Stimulated activated CD4-positive, alpha-beta T cell treated with anti-CD3 and anti-CD28 coated beads, TNF-alpha, amount 100 ng/mL, for 1 hour (primary cell): ENCODE results near the gene ITFG2.
"Not testable (repeated sequence)": the region's sequence is repeated elsewhere in the genome, so short reads cannot be mapped to it uniquely, and the experiment has no call there.

Experiments
- DNase-seq, 3 donors: peaks; one replicate each; pipeline ENCODE4 v3.0.0-alpha.2; 2020; ENCODE audit warnings: low read depth in 3 of 3, low spot score in 1 of 3

ITFG2 gene

DNA sequence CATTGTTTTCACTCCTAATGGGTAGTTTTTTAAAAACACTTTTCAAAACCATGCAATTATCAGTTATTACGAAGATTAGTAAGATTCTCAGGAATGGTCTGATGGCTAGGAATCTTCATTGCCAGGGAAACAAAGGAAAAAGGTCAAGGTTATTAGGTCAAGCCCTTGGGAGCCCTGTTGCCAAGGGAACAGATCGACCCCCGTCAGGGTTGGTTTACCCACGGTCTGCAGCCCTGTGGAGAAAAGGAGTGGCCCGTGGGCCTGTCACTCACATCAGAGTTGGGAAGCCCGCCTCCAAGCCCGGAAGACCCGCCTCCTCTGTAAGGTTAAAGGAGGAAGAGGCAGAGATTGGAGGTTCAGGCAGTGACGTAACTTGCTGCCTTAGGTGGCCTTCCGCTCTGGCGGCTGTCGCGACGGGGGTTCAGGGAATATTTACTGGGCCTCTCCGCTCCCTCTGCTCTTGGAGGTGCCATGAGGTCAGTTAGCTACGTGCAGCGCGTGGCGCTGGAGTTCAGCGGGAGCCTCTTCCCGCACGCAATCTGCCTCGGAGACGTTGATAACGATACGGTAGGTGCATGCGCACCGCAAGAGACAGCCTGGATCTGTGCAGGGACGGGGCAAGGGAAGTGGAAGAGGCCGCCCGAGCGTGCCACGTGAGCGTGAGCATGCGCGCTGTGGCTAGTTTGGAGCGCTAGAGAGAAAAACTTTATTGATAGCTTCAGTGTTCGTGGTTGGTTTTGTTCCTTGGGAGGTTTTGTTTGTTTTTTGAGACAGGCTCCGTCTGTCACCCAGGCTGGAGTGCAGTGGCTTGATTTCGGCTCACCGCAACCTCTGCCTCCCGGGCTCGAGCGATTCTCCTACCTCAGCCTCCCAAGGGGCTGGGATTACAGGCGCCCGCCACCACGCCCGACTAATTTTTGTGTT, at the start of gene ITFG2:
Gene ITFG2 (plus strand): TSS at position 379 of the 924 bp plus-strand sequence. CDS start 93 bp downstream, at position 472.
- DNase-seq = peak; percentile 82 to 88 (median 85)

DNA sequence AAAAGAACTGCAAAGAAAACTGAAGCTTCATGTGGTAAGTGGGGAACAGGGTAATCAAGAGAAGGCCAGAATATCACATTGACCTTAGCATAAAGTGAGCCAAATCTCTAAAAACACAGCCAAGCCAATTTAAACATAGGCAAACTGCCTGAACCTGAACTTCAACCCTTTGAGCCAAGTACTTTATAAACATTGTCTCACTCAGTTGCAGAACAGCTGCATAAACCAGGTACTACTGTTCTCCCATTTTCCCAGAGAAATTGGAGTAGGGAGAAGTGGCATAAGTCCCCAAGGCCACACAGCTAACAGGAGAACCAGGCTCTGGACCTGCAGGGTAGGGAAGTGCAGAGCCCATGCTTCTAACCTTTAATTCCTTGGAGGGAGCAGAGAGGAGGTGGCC, 48.1 kb upstream of the ITFG2 start:
- DNase-seq = no peak

DNA sequence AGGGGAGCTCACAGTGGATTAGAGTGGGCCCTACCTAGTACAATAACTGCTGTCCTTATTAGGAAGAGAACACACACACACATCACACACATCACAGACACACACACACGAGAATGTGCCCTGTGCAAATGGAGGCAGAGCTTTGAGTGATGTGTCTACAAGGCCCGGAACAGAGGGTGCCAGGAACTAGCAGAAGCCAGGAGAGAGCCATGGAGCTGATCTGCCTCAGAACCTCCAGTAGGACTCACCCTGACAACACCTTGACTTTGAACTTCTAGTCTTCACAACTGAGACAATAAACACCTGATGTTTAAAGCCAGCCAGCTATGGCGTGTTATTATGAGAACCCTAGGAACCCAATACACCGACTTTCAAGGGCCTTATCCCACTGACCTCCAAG, 47.4 kb upstream of the ITFG2 start:
- no peak for DNase-seq

DNA sequence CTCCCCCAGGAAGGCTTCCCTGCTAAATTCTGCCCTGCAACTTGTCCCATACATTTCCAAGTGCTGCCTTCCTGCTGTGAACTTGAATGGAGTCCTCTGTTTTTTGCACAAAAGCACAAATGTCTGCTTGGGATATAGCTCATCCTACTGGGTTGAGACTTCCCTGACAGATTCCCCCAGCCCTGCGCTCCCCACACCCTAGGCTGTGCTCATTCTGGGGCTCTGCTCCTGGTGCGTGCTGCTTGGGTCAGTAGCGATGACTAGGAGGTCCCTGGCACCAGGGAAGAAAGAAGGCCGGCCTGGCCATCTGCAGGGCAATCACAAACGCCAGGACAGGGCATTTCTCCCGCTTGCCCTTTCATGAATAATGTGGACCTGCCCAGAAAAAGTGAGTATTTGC, 46.9 kb upstream of the ITFG2 start:
- DNase-seq = no peak

DNA sequence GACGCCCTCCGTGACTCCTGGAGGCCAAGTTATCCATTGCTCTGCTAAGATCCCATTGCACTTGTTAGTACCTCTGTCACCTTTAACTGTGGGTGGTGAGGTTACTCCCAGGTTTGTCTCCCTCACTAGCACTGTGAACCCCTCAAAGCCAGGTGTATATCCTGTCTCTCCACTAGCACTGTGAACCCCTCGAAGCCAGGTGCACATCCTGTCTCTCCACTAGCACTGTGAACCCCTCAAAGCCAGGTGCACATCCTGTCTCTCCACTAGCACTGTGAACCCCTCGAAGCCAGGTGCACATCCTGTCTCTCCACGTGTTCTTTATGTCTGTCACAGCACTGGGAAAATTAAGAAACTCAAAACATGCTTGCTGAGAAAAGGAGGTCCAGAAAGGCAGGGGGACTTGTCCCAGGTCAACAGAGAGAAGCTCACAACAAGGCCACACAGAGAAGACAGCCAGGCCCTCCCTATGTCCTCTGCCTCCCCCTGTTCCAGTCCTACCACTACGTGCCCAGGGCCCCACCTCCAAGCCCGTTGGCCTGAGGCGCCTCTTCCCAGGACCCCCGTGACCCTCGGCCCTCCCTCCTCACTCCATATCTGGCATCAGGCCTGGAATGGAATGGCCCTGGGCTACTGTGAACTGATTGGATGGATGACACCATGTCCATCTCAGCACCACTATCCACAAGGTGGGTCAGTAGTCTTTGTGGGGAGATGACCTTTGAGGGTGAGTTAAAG, 44.1 kb upstream of the ITFG2 start:
- no peak for DNase-seq

DNA sequence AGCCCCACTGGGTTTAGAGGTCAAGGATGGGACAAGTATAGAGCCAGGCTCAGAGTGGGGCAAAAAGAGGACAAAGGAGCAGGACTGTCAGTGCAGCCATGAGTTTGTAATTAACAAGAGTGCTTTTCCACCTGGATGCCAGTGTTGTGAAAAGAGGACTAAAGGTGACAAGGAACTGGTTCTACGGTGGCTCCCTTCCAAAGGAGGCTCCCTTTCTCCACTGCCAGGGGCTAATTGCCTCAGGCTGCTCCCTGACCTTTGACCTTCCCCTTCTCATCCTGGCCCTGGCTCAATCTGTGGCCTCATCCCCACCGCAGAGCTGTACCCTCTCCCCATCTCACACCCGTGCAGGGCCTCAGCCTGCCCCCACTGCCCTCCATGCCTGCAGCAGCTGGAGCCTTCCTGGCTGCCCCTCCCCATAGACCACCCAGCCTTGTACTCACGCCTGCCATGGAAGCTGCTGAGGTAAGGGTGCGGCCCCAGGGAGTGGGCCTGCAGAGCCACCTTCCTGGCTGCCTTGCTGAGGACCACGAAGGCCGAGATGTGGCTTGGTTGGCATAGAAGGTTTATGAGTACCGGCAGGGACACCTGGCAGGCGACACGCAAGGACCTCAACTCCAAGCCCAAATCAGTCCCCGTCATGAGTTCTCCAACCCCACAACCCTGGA, 42.5 kb upstream of the ITFG2 start:
- DNase-seq = no peak

DNA sequence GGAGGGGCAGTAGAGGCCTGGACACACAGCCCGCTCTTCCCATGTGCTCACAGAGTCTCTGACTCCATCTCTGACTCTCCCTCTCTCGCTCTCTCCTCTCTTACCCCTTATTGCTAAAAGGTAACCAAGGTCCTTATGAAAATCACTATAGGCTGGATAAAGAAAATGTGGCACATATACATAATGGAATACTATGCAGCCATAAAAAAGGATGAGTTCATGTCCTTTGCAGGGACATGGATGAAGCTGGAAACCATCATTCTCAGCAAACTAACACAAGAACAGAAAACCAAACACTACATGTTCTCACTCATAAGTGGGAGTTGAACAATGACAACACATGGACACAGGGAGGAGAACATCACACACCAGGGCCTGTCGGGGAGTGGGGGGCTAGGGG, 41.9 kb upstream of the ITFG2 start:
- not testable (repeated sequence) for DNase-seq

DNA sequence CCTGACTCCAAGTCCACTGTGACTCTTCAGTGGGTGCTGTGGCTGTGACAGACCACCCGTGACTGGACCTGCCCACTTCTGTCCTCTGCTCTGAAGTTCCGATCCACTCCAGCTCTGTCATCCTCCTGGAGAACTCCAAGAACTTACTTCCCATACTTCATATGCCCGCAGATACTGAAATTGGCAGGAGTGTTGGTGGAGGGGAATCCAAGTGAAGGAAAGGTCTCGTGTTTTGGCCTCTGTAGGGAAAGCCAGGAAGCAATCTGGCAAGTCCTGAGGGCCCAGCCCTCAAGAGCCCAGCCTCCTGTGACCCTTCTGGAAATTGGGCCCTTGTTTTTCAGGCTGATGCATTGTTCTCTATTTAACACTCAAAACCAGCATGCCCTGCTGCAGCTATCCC, 40.1 kb upstream of the ITFG2 start:
- no peak for DNase-seq

DNA sequence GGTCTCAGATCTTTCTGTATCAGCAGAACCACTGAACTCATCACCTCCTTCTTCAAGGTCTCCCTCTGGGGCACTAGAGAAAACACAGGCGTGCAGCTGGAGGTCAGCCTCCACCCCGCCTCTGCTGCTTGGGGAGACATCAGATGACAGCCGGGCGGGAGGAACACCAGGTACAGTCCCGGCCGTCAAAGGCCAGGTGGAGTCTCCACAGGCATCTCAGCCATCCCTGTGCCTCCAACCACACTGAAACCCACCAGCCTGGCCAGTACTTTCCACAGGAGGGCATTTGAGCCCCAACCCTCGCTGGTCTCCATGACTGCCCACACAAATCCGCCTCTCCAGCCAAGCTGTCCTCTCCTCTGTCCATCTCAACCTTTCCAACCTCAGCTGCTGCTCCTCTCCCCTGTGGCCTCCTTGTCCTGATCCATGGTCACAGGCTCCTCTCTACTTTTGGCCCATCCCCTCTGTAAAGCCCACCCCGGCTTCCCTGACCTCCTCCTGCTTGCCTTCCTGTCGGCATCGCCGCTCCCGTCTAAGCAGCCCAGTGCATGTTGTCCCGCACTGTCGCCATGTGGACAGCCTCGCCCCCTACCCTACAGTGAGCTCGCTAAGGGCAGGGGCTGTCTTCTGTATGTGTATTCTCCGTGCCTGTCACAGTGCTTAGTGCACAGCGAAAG, 39.1 kb upstream of the ITFG2 start:
- no peak for DNase-seq

DNA sequence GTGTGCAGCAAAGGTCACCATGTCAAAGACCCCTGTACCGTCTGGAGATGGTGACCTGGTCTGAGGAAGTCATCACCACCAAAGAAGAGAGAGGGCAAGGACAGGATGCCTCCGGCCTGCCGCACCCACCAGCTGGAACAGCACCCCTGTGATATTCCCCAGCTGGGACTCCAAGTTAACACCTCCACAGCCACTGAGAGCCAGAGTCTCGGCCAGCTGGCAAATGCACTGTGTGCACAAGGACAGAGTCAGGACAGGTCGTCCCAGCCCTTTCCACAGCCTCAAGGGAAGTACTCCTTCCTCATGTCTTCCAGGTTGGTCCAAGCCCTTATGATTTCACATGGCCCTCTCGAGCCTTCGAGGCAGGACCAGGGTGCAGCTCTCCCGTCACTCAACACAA, 37.0 kb upstream of the ITFG2 start:
- DNase-seq = no peak

DNA sequence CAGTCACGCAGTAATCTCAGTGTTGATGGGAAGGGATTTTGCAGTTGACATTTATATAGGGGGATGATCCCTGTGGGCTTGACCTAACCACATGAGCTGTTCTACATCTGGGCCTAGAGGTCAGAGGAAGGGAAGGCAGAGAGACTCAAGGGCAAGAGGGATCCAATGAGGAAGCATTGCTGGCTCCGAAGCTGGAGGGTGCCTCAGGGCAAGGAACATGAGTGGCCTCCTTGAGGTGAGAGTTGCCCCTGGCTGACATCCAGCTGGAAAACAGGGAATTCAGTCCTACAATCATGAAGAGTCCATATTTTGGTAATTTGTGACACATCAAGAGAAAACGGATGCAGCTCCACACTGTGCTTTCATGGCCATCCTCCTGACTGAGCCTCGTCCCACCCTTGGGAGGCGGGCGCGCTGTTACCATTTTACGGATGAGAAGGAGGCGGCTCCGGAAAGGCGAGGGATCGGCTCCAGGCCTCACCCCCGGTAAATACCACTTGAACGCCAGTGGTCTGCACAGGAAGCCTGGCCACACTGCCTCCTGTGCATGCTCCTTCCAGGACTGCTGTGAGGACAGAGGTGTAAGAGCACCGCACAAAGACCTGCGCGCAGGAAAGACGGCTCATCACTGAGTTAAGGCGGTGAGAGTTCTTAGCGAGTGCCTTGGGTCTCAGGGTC, 36.2 kb upstream of the ITFG2 start:
- no peak for DNase-seq

DNA sequence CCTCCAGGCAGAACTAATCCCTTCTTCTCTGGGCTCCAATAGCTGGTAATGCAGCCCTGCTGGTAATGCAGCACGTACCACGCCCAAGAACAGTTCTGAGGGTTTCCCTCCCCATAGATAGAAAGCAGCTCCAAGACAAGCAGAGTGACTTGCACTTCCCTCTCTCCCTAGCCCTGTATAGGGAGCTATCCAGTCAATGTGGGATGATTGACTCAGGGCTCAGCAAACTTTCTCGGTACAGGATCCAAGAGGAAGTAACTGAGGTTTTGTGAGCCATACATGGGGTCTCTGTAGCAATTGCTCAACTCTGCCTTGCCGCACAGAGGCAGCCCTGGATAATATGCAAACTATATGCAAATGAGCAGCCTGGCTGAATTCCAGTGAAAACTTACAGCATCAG, 33.2 kb upstream of the ITFG2 start:
- DNase-seq = no peak

DNA sequence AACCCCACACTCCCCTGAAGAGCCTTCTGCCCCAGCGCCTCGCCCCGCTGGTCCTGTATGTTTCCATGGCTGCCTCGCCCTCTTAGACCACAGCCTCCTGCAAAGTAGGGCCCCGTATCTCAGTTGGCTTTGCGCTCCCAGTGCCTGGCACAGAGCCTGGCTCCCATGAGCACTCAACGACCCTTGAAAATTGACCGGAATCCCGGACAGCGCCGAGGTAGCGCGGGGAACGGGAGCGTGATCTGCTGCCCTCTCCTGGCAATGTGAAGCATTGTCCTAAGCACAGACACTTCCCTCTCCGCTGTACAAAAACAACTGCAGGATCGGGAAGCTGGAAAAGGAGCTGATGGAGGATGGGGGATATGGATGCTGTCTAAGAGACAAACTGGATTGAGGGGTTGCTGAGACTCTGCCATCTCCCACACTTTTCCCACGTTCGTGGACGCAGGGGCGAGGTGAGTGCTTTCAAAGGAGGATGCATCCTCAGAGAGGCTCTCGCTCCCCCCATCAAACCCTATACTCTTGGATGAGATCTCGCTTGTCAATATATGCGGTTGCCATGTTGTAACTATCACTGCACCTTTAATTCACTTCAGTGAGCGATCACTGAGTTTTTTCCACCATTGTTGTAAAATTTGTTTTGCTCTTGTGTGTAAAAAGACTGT, 28.4 kb upstream of the ITFG2 start:
- peak in 2 of 3 donors; percentile 12 to 32 for DNase-seq

DNA sequence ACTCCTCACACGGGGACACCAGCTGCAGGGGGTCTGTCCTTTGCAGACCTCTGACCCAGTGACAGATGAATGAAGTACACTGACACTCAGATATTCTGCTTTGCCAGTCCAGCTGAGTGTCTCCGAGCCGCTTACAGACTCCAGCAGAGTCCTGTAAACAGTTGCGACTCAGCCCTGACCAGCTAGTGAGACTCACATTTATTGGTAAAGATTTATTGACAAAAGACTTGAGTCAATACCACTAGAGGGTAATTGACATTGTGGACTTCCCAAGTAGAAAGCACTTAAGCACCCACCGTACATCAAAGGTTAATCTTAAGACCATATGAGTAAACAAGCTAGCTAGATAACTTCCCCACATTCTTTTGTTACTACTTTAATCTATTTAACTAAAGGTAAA, 27.5 kb upstream of the ITFG2 start:
- no peak for DNase-seq

DNA sequence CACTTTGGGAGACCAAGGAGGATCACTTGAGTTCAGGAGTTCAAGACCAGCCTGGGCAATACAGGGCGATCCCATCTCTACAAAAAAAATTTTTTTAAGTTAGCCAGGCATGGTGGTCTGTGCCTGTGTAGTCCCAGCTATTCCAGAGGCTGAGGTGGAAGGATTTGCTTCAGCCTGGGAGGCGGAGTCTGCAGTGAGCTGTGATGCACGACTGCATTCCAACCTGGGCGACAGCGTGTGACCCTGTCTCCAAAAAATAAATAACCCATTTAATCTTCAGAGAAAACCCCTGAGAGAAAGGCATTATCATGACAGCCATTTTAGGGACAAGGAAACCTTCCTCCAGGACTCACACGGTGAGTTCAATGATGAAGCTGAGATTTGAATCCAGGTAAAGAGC, 21.4 kb upstream of the ITFG2 start:
- no peak for DNase-seq

DNA sequence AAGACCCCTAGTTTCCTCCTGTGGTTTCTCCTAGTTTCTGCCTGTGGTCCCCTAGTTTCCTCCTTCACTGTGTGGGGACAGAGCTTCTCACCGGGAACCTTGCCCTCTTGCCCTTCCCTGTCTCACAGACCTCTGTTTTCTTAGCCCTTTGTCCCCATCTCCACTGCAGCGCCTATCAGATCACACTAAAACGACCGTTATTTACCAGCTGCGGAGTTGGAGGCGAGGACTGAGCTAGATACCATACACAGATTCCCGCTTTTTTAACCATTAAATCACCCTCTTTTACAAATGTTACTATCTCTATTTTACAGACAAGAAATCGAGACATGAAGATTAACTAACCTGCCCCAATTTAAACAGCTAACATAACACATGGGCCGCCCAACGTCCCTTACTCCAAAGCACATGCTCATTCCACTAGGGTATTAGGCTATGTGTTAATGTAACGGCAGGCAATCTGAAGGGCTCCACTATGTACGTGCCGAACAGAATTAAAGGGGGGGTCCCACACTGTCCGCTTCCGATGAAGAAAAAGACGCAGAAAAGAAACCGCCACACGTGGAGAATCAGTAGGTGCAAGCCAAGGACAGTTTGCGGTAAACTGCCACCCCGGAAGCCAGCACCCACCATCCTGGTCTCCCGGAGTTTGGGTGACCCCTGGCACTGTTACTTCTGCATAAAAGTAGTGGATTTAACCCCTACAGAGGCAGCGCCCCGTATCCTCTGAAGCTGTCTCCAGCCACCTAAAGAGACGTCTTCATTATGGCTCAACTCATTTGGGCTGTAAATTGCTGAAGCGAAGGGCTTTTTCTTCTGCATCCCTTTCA, 19.6 kb upstream of the ITFG2 start:
- no peak for DNase-seq

DNA sequence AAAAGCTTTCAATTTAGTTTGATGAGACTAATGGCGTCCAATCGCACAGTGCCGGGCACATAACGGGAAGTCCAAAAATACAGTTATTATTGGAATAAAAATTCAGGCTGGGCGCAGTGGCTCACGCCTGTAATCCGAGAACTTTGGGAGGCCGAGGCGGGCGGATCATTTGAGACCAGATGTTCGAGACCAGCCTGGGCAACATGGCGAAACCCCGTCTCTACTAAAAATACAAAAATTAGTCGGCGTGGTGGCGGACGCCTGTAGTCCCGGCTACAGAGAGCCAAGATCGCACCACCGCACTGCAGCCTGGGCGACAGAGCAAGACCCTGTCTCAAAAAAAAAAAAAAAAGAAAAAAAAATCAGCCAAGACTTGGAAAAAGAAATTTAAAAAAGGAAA, 18.9 kb upstream of the ITFG2 start:
- no peak for DNase-seq

DNA sequence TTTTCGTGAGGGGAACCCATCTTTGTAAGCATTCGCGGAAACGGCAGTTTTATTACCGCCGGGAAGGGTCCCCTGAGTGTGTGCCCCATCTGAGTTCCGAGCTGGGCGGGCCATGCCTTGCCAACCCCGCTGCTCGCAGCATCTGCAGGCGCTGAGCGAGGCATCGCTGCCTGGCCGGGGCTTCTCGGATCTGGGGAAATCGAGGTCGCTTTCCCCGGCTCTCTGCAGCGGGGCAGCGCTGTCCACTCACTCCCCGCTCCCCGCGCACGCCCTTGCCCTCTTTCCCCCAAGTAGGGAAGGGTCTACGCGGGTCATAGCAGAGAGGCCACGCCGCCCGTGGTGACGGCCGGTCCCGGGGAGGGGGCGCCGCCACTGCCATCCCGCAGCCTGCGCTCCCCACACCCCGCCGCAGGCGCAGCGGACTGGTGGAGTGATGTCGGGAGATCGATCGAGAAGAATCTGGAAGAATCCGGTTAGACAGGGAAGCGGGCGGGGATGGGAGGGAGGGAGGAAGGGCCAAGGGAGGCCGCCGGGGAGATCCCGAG, 18.2 kb upstream of the ITFG2 start:
- DNase-seq = peak in 1 of 3 donors; percentile 27

DNA sequence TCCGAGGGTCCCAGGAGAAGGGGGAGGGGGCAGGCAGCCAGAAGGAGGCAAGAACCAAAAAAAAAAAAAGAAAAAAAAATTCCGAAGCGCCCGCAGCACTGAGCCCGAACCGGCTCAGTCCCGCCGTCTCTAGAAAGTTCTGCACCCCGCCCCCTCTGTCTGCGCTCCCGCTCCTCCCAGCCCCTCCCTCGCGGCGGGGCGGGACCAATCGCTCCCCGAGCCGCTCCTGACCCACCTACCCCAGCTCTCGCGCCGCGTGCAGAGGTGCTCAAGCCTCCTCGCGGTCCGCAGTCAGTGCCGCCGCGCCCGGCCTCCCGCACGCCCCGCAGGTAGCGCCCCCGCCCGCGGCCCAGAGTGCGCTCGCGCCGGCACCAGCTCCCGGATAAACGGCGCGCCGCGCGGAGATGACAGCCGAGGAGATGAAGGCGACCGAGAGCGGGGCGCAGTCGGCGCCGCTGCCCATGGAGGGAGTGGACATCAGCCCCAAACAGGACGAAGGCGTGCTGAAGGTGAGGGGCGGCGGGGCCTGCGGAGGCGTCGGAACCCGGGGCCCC, 17.7 kb upstream of the ITFG2 start, which contains the start of gene FKBP4:
Gene FKBP4 (plus strand): TSS at position 235 of the 554 bp plus-strand sequence. CDS start 170 bp downstream, at position 405.
- DNase-seq = peak; percentile 68 to 87 (median 77)
